ENCODE measurements around the gene MKRN2OS. TPM values are rescaled to one million over a fixed set of nuclear protein-coding genes. Genes with fewer than 3 reads are reported as not detected.

Gene MKRN2OS
- total RNA-seq, 1 experiment from 2014 or later = not detected

GRCh38 chr3:12507591-12508281, 37.6 kb downstream of the MKRN2OS start:
- peaks cover 35 to 45% of the 10 kb centered on the region in 2 experiments; a peak in 3 of 4 replicates for H3K36me3 ChIP-seq (ENCODE audit: control insufficient read depth in 1 of 2, insufficient read depth in 2 of 2, low read length in 2 of 2)
- POLR2A ChIA-PET = no interaction called here
- no peak overlapping the region for H3K9ac ChIP-seq (ENCODE audit: low read length)
- H3K27me3 ChIP-seq (ENCODE audit: insufficient read depth, low read length) = no peaks in the 10 kb centered on the region
- no peak for DNase-seq (ENCODE audit: low read depth, low spot score)
- RAD21 ChIA-PET (ENCODE audit: low non-redundant PET in 1 of 2, low total read pairs in 2 of 2, uncharacterized antibody in 2 of 2, unreplicated experiment in 2 of 2) = no interaction called here
- TF ChIP-seq RAD21 (IDR thresholded peaks at IDR 0.05; ENCODE audit: low read depth) (no peak), ELF1 (IDR thresholded peaks at IDR 0.05; ENCODE audit: borderline replicate concordance, low read depth) (no peak), SP1 (IDR thresholded peaks at IDR 0.05; ENCODE audit: low read depth) (no peak), SRF (IDR thresholded peaks at IDR 0.05; ENCODE audit: low read depth) (no peak), ZBTB33 (IDR thresholded peaks at IDR 0.05; ENCODE audit: extremely low read depth, insufficient replicate concordance, low read length) (no peak), FOSL1 (IDR thresholded peaks at IDR 0.05; ENCODE audit: low read depth) (no peak), CEBPB (IDR thresholded peaks at IDR 0.05; ENCODE audit: low read depth) (no peak), TCF7L2 (IDR thresholded peaks at IDR 0.05; ENCODE audit: borderline replicate concordance, extremely low read depth, insufficient read depth, insufficient read length) (no peak), CBX3 (IDR thresholded peaks at IDR 0.05; ENCODE audit: low read depth) (no peak), ZFX (IDR thresholded peaks at IDR 0.05) (no peak), JUND (IDR thresholded peaks at IDR 0.05) (no peak), SIN3A (IDR thresholded peaks at IDR 0.05; ENCODE audit: low read depth) (no peak), POLR2AphosphoS5 (IDR thresholded peaks at IDR 0.05; ENCODE audit: low read depth, low read length) (no peak), MAX (IDR thresholded peaks at IDR 0.05) (no peak), POLR2A (IDR thresholded peaks at IDR 0.05; ENCODE audit: borderline replicate concordance, extremely low read depth, insufficient read depth, insufficient read length) (no peak), REST (IDR thresholded peaks at IDR 0.05; ENCODE audit: low read depth) (no peak), EZH2phosphoT487 (IDR thresholded peaks at IDR 0.05; ENCODE audit: borderline replicate concordance) (no peak)
- no peaks in the 10 kb centered on the region for H3K9me3 ChIP-seq (ENCODE audit: control insufficient read depth in 1 of 2, insufficient read depth in 1 of 2, low read depth in 1 of 2, low read length in 2 of 2)
- H3K79me2 ChIP-seq (ENCODE audit: insufficient read depth, low read length) = peaks cover 4% of the 10 kb centered on the region; the same call in 1 of the 2 replicates
- H3K4me2 ChIP-seq (ENCODE audit: low read length) = no peak overlapping the region
- CTCF ChIA-PET = no interaction called here
- no peak overlapping the region for H2AFZ ChIP-seq (ENCODE audit: low read depth, low read length, poor library complexity, severe bottlenecking)
- intact Hi-C loops (cut with micrococcal nuclease) = no loop called here
- H3K27ac ChIP-seq (ENCODE audit: low read depth, low read length) = no peak overlapping the region
- peak; percentile 40; the same call in 1 of the 2 replicates for ATAC-seq
- peaks cover 5% of the 10 kb centered on the region; the same call in 1 of the 2 replicates for H4K20me1 ChIP-seq (ENCODE audit: insufficient read depth)
- no peak overlapping the region for H3K4me3 ChIP-seq (replicated peaks in 1 of 2; ENCODE audit: low read depth in 1 of 2, low read length in 2 of 2)
- BruUV-seq (replicated peaks) = no TSS peak
- no peaks in the 10 kb centered on the region for H3K9me2 ChIP-seq (ENCODE audit: insufficient read depth)
- H3K4me1 ChIP-seq (ENCODE audit: control insufficient read depth in 1 of 2, insufficient read depth in 2 of 2, low read length in 2 of 2) = peaks cover 0 to 8% of the 10 kb centered on the region in 2 experiments; a peak in 2 of 4 replicates
